ENCODE results near the gene HTRA3. TPM values are rescaled to one million over a fixed set of nuclear protein-coding genes. Genes with fewer than 3 reads are reported as not detected.

Gene HTRA3
- polyA plus RNA-seq, 1 experiment: 16.3 TPM

DNA sequence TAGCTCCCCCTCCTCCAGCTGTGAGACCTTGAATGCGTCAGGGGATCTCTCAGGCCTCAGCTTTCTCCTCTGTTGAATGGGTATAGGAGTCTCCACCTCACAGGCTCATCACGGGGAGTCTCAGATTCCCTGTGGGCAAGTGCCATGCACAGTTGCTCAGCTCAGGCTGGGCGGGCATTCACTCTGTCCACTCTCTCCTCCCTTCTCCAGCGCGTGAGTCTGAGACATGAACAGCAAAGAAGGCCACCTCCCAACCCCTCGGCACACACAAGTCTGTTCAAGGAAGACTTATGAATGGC lies 60.0 kb downstream of the HTRA3 start:
- DNase-seq (ENCODE audit: low read depth, low spot score): no peak
- peaks cover 3% of the 10 kb centered on the region for H3K27me3 ChIP-seq (ENCODE audit: control insufficient read depth, insufficient read depth, low read length)
- H3K27ac ChIP-seq (ENCODE audit: low read depth, low read length): no peak overlapping the region
- TF ChIP-seq, protein P1, sequence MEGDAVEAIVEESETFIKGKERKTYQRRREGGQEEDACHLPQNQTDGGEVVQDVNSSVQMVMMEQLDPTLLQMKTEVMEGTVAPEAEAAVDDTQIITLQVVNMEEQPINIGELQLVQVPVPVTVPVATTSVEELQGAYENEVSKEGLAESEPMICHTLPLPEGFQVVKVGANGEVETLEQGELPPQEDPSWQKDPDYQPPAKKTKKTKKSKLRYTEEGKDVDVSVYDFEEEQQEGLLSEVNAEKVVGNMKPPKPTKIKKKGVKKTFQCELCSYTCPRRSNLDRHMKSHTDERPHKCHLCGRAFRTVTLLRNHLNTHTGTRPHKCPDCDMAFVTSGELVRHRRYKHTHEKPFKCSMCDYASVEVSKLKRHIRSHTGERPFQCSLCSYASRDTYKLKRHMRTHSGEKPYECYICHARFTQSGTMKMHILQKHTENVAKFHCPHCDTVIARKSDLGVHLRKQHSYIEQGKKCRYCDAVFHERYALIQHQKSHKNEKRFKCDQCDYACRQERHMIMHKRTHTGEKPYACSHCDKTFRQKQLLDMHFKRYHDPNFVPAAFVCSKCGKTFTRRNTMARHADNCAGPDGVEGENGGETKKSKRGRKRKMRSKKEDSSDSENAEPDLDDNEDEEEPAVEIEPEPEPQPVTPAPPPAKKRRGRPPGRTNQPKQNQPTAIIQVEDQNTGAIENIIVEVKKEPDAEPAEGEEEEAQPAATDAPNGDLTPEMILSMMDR (IDR thresholded peaks at IDR 0.05; ENCODE audit: low read depth, low read length): no peak
- ChIA-PET CTCF (no interaction called here), POLR2A (no interaction called here)
- peaks cover 3% of the 10 kb centered on the region for H3K9me3 ChIP-seq (ENCODE audit: control insufficient read depth, insufficient read depth, low read length)
- H3K4me3 ChIP-seq (ENCODE audit: low read depth, low read length): no peak overlapping the region

DNA sequence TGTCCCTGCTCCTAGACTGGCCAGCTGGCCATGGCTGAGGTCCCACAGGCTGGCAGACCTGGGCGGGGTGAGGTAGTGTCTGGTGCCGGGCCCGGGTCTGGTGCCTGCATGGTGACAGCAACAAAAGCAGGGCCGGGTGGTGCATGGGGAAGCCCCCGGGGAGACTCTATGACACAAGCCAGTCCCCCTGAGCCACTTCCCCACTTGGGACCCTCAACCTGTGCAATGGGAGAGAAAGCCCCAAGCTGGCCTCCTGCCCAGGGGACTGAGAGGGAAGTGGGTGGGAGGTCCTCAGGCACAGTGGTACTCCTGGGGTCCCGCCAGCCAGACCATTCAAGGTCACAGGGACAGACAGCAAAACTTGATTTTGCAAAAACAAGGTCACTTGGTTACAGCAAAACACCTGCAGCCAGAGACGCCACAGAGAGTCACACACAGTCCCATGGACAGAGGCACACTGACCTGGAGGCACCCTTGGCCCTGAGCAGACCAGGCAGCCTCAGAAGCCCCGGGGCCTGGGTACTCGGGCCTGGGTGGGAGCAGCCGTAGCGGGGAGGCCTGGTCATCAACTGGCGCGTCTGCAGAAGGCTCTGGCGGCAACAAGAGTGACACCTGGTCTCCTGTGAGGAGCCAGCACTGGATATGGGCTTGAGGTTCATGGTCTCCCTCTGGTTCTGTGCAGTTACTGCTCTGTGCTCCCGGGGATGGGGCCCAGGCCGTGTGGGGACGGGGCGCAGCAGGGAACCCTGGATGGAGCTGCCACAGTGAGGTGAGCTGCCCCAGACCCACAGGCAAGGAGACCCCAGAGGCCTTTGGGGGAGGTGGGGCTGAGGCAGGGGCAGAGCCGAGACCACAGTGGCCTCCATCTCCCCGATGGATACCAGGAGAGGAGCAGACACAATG lies 60.6 kb downstream of the HTRA3 start:
- Histone ChIP-seq H3K27ac (ENCODE audit: low read depth, low read length) (no peak overlapping the region), H3K27me3 (ENCODE audit: control insufficient read depth, insufficient read depth, low read length) (peaks cover 3% of the 10 kb centered on the region), H3K4me3 (ENCODE audit: low read depth, low read length) (no peak overlapping the region), H3K9me3 (ENCODE audit: control insufficient read depth, insufficient read depth, low read length) (peaks cover 9% of the 10 kb centered on the region)
- ChIA-PET POLR2A (no interaction called here), CTCF (no interaction called here)
- TF ChIP-seq, protein P1 (IDR thresholded peaks at IDR 0.05; ENCODE audit: low read depth, low read length): no peak
- no peak for DNase-seq (ENCODE audit: low read depth, low spot score)

DNA sequence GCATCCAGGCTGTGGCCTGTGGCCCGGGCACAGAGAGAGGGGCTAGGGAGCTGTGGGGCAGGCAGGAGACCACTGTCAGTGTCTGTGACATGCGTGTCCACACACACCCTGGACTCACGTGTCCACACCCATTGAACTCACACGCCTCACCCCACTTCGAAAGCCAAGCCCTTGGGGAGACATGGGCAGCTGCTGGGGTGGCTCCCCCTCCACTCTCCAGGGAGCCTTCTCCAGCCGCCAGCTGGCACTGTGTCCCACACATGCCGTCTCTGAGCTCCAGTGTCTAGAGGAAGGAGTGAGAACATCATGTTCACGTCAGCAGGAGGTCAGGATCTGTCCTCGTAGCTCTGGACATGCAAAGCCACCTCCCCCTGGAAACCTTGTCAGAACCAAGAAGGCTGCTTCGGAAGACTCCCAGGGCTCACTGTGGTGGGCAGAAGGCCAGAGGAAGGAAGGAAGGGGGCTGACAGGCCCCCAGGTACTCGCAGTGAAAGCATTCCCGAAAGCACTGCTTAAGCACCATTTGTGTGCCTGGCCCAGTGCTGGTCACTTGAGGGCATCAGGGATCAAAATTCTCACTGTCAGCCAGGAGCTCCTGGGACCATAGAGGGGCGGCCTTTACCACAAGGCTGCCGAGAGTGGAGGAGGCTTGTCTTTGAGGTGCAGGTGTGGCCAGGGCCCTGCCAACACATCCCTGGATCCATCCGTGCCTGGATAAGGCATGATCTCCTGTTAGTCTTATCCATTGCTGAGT lies 61.4 kb downstream of the HTRA3 start:
- DNase-seq (ENCODE audit: low read depth, low spot score): no peak
- Histone ChIP-seq H3K27me3 (ENCODE audit: control insufficient read depth, insufficient read depth, low read length) (peaks cover 3% of the 10 kb centered on the region), H3K9me3 (ENCODE audit: control insufficient read depth, insufficient read depth, low read length) (peaks cover 13% of the 10 kb centered on the region), H3K4me3 (ENCODE audit: low read depth, low read length) (no peak overlapping the region), H3K27ac (ENCODE audit: low read depth, low read length) (no peak overlapping the region)
- TF ChIP-seq, protein P1 (IDR thresholded peaks at IDR 0.05; ENCODE audit: low read depth, low read length): no peak
- CTCF ChIA-PET: no interaction called here
- POLR2A ChIA-PET: no interaction called here

DNA sequence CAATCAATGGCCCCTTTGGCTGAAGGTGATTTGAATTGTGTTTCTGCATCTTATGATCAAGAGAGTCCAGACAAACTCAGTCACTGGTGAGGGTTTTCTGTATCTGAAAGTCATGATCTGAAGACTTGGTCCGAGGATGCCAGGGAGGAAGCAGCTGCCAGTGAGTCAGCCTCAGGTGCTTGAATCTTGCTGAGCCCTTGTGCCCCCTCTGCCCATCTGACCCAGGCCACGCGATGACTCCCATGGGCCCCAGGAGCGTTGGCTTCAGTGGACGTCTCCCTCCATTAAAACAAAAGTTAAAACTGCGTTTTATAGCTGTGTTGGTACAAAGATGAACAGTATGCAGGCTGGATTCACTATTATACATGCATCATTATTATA lies 62.0 kb downstream of the HTRA3 start:
- TF ChIP-seq, protein P1 (IDR thresholded peaks at IDR 0.05; ENCODE audit: low read depth, low read length): no peak
- Histone ChIP-seq H3K27me3 (ENCODE audit: control insufficient read depth, insufficient read depth, low read length) (peaks cover 3% of the 10 kb centered on the region), H3K4me3 (ENCODE audit: low read depth, low read length) (no peak overlapping the region), H3K27ac (ENCODE audit: low read depth, low read length) (no peak overlapping the region), H3K9me3 (ENCODE audit: control insufficient read depth, insufficient read depth, low read length) (peaks cover 13% of the 10 kb centered on the region)
- no peak for DNase-seq (ENCODE audit: low read depth, low spot score)
- CTCF ChIA-PET: no interaction called here
- POLR2A ChIA-PET: no interaction called here
